Esophagus muscularis mucosa (tissue), 4 donors: ENCODE measurements around the gene PRR5L.

Experiments used
- EP300 ChIP-seq: sonication (generic); formaldehyde crosslinking; IDR thresholded peaks from one replicate; pipeline ENCODE4 v1.6.1; 2017; ENCODE audit warnings: antibody characterized with exemption
- POLR2AphosphoS5 ChIP-seq, 2 donors: sonication (generic); formaldehyde crosslinking; IDR thresholded peaks; one replicate each; pipeline ENCODE4 v1.6.1; 2017; ENCODE audit warnings: antibody characterized with exemption in 2 of 2
- TF ChIP-seq, protein P1 (sequence below), 3 experiments: fragments of 200-600 bp in 2 of 3; fragments of 450-650 bp in 1 of 3; sonication (generic) in 2 of 3; IDR thresholded peaks; one replicate each; pipeline ENCODE4 v1.5.1; 2017 to 2019; ENCODE audit warnings: antibody characterized with exemption in 3 of 3, mild to moderate bottlenecking in 2 of 3, moderate library complexity in 1 of 3

GRCh38 chr11:36507824-36508489 lies 211.9 kb downstream of the PRR5L start:
- no peak for TF ChIP-seq POLR2AphosphoS5 (IDR thresholded peaks at IDR 0.05)
- TF ChIP-seq, protein P1, sequence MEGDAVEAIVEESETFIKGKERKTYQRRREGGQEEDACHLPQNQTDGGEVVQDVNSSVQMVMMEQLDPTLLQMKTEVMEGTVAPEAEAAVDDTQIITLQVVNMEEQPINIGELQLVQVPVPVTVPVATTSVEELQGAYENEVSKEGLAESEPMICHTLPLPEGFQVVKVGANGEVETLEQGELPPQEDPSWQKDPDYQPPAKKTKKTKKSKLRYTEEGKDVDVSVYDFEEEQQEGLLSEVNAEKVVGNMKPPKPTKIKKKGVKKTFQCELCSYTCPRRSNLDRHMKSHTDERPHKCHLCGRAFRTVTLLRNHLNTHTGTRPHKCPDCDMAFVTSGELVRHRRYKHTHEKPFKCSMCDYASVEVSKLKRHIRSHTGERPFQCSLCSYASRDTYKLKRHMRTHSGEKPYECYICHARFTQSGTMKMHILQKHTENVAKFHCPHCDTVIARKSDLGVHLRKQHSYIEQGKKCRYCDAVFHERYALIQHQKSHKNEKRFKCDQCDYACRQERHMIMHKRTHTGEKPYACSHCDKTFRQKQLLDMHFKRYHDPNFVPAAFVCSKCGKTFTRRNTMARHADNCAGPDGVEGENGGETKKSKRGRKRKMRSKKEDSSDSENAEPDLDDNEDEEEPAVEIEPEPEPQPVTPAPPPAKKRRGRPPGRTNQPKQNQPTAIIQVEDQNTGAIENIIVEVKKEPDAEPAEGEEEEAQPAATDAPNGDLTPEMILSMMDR (IDR thresholded peaks at IDR 0.05): no peak
- no peak for TF ChIP-seq EP300
